ENCODE results near the gene YWHAB. TPM values are rescaled to one million over a fixed set of nuclear protein-coding genes. Genes with fewer than 3 reads are reported as not detected.
"Not testable (repeated sequence)": the region's sequence is repeated elsewhere in the genome, so short reads cannot be mapped to it uniquely, and the experiment has no call there.

The YWHAB gene
- total RNA-seq, 1 experiment from 2014 or later, result 216 TPM

- TF ChIP-seq, protein P1, sequence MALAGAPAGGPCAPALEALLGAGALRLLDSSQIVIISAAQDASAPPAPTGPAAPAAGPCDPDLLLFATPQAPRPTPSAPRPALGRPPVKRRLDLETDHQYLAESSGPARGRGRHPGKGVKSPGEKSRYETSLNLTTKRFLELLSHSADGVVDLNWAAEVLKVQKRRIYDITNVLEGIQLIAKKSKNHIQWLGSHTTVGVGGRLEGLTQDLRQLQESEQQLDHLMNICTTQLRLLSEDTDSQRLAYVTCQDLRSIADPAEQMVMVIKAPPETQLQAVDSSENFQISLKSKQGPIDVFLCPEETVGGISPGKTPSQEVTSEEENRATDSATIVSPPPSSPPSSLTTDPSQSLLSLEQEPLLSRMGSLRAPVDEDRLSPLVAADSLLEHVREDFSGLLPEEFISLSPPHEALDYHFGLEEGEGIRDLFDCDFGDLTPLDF (CRISPR knock-in tag; IDR thresholded peaks at IDR 0.05), result no peak
- no peak for TF ChIP-seq OVOL2 (CRISPR knock-in tag; IDR thresholded peaks at IDR 0.05; ENCODE audit: borderline replicate concordance)
- no peak for TF ChIP-seq RELA (CRISPR knock-in tag; IDR thresholded peaks at IDR 0.05; ENCODE audit: borderline replicate concordance)
- no peak for TF ChIP-seq FOXJ3 (CRISPR knock-in tag; IDR thresholded peaks at IDR 0.05; ENCODE audit: borderline replicate concordance)
- TF ChIP-seq ATF1 (CRISPR knock-in tag; IDR thresholded peaks at IDR 0.05), result no peak
Measured at GRCh38 chr20:44861531-44862006, 23.9 kb upstream of the YWHAB start (continued).

DNA sequence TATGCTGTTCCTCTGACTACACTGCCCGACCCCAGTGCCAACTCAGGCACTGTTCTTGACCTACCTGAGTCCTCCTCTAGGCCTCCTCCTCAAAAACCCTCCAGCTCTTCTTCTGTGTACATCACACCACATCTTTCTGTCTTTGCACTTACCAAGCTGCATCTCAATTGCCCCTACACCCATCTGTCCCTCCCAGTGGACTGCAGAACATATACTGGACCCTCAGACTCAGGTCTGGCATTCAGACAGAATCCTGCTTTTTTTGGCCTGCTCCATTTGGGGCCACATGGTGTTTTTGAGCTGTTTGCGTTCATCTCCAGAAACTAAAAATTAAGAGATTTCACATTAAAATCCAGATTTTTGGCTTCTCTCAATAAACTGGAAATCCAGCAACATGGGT, 23.2 kb upstream of the YWHAB start:
- Mint-ChIP-seq H3K4me1 (no peaks in the 10 kb centered on the region), H3K4me3 (no peak overlapping the region), H3K9me3 (no peaks in the 10 kb centered on the region), H3K27ac (no peak overlapping the region), H3K36me3 (no peaks in the 10 kb centered on the region), H3K27me3 (ENCODE audit: low read depth) (no peaks in the 10 kb centered on the region)
- POLR2A ChIA-PET, result no interaction called here
- TF ChIP-seq ZNF263 (CRISPR knock-in tag; IDR thresholded peaks at IDR 0.05; ENCODE audit: low read depth) (no peak), NFYB (CRISPR knock-in tag; conservative IDR thresholded peaks at IDR 0.05; ENCODE audit: low read depth) (no peak), NR1H2 (CRISPR knock-in tag; IDR thresholded peaks at IDR 0.05) (no peak), ESRRA (CRISPR knock-in tag; IDR thresholded peaks at IDR 0.05; ENCODE audit: borderline replicate concordance) (no peak), SMAD4 (CRISPR knock-in tag; IDR thresholded peaks at IDR 0.05) (no peak), NR3C1 (CRISPR knock-in tag; conservative IDR thresholded peaks at IDR 0.05; ENCODE audit: low read depth) (no peak), HMGA2 (CRISPR knock-in tag; IDR thresholded peaks at IDR 0.05) (no peak), RELA (CRISPR knock-in tag; IDR thresholded peaks at IDR 0.05; ENCODE audit: borderline replicate concordance) (no peak)
- TF ChIP-seq, protein P2, sequence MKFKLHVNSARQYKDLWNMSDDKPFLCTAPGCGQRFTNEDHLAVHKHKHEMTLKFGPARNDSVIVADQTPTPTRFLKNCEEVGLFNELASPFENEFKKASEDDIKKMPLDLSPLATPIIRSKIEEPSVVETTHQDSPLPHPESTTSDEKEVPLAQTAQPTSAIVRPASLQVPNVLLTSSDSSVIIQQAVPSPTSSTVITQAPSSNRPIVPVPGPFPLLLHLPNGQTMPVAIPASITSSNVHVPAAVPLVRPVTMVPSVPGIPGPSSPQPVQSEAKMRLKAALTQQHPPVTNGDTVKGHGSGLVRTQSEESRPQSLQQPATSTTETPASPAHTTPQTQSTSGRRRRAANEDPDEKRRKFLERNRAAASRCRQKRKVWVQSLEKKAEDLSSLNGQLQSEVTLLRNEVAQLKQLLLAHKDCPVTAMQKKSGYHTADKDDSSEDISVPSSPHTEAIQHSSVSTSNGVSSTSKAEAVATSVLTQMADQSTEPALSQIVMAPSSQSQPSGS (CRISPR knock-in tag; IDR thresholded peaks at IDR 0.05; ENCODE audit: borderline replicate concordance, low read depth), result no peak
- TF ChIP-seq, protein P3, sequence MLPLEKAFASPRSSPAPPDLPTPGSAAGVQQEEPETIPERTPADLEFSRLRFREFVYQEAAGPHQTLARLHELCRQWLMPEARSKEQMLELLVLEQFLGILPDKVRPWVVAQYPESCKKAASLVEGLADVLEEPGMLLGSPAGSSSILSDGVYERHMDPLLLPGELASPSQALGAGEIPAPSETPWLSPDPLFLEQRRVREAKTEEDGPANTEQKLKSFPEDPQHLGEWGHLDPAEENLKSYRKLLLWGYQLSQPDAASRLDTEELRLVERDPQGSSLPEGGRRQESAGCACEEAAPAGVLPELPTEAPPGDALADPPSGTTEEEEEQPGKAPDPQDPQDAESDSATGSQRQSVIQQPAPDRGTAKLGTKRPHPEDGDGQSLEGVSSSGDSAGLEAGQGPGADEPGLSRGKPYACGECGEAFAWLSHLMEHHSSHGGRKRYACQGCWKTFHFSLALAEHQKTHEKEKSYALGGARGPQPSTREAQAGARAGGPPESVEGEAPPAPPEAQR (CRISPR knock-in tag; IDR thresholded peaks at IDR 0.05), result no peak
- ATAC-seq (no peak), DNase-seq (ENCODE audit: low spot score) (no peak)
- CTCF ChIA-PET, result interaction anchor here (0.7 to 2.1 kb wide), 4 partner anchors 10 to 130 kb away, joined by 3 to 9 read pairs (median 3); no protein-coding TSS in a partner anchor

DNA sequence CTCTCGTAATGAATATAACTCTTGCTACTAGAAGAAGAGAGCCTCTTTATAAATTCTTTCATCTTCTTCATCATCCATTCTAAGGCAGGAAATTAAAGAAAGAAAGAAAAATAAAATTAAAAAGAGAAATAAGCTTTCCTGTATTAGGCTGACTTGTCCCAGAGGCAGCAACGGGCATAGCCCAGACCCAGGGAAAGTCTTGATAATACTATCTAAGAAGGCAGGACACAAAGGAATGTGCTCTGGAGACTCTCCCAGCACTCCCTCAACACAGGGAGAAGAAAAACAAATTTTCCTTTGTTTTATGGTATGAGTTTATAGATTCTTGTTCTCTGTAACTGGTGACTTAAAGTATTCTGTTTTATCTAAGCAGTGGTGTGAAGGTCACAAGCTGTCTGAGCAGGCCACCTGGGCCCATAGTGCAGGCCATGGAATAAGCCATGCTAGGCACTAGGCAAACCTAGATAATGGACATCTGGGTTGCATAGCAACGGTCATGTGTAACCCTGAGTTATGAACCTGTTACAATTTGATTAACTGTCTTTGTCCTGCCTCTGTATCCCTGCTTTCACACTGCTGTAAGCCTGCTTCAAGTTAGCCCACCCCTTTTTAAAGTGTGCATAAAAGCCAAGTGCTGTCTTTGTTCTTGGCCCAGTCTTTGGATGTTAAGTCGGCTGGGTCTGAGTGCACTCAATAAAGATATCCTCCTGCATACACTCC, 22.0 kb upstream of the YWHAB start:
- CTCF ChIA-PET, result interaction anchor here (1.0 to 2.1 kb wide), 3 partner anchors 78 to 116 kb away, joined by 3 to 9 read pairs (median 4); no protein-coding TSS in a partner anchor
- H3K27me3 Mint-ChIP-seq (ENCODE audit: low read depth); POLR2A ChIA-PET; H3K4me3 Mint-ChIP-seq; DNase-seq (ENCODE audit: low spot score); H3K9me3 Mint-ChIP-seq; H3K27ac Mint-ChIP-seq; H3K4me1 Mint-ChIP-seq; H3K36me3 Mint-ChIP-seq; ATAC-seq: not testable (repeated sequence)

DNA sequence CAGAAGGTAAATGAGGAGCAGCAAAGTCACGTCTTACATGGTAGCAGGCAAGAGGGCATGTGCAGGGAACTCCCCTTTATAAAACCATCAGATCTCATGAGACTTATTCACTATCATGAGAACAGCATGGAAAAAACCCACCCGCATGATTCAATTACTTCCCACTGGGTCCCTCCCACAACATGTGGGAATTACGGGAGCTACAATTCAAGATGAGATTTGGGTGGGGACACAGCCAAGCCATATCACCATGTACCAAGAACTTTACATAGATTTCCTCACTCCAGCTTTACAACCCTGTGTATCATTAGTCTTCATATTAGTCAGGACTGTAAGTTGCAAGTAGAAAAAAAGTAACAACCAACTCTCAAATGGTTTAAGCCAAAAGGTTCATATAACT, 21.0 kb upstream of the YWHAB start:
- H3K27ac Mint-ChIP-seq; H3K27me3 Mint-ChIP-seq (ENCODE audit: low read depth); POLR2A ChIA-PET; ATAC-seq; H3K4me3 Mint-ChIP-seq; CTCF ChIA-PET; H3K4me1 Mint-ChIP-seq; H3K9me3 Mint-ChIP-seq; DNase-seq (ENCODE audit: low spot score); H3K36me3 Mint-ChIP-seq: not testable (repeated sequence)

Measured in WTC11 (cell line).